HG03432 (cell line): ENCODE results near the gene CFAP100.

Experiments
- ATAC-seq: cut with Tn5 transposase; IDR thresholded peaks from one replicate; pipeline ENCODE4 v1.9.1; 2021; ENCODE audit warnings: mild to moderate bottlenecking, moderate library complexity; ENCODE audit not compliant: unreplicated experiment

Gene CFAP100

DNA sequence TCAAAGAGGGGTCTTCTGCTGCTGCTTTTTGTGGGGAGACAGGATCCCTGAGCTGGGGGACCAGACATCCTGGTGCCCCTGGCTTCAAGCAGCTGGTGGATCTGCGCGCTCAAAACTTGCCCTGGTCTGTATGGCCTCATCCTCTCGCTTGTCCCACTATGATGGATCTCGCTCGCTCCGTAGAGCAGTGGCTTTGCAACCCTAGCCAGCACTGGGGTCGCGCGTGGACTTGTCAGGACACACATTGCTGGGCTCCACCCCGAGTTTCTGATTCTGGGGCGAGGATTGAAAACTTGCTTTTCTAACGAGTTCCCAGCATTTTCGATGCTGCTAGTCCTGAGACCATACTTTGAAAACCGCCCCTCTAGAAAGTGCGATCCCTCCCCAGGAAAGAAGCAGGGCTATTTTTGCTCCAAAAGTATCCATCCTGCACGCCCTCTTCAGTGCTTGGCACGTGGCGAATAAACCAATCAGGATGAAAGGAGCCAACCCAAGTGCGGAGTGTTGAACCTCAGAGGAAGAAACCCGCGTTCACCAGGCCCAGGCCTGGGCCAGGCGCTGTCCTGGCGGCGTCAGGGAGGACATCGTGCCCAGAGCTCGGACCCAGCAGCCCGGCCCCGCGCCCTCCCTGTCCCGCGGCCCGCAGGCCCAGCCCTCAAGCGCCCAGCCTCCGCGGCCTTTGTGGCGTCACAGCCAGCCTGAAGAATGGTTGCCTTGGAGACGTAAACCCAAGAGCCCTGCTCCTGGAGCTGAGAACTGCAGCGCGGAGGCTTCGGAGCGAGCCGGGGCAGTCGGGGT lies at the start of gene CFAP100:
TSS of gene CFAP100 (plus strand) at position 731 of the 798 bp plus-strand sequence. CDS start 1,092 bp downstream, outside the sequence.
- no peak for ATAC-seq

DNA sequence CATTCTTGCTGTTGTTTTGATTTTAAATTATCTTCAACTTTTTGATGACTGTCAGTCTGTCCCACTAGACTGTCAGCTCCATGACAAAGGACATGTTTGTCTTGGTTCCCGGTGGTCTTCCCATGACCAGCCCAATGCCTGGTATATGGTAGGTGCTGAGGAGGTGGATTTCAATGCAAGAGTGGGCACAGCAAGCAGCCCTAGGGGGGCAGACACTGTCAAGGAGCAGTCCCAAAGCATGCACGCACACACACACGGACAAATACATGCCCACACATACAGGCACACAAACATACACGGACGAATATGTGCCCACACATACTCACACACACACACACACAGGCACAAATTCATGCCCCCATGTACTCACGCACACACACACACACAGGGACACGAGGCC lies 49.5 kb upstream of the CFAP100 start:
- ATAC-seq: no peak

DNA sequence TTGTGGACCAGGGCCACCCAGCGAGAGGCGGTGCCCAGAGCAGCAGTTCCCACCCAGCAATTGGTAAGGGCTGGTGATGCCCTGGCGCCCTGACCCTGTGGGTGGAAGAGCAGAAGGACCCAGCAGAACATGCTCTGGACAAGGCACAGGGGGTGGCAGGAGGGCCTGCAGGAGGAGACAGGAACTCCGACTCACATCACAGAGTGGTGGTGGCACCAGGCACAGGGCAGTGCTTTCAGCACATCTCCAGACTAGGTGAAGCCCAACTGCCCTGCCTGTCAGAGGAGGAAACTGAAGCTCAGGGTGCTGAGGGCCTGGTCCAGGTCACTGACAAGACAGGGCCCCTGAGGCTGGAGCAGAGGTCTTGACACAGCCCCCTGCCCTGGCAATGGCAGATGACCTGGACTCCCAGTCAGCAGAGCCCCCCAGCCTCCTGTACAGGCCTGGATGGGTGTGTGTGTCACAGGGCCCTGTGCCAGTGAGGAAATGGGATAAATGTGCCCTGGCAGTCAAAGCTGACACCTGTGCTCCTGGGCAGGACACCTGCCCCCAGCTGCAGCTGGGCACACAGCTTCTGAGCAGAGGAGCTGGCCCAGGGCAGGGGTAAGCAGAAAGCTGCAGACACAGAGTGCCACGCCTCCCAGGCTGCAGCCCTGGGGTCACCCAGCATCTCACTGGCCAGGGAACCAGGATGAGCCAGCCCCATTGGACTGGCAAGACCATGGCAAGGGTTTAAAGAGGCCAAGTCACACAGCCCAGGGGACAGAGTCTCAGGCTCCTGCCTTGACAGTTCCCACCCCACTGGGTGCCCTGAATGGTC lies 48.9 kb upstream of the CFAP100 start:
- no peak for ATAC-seq

DNA sequence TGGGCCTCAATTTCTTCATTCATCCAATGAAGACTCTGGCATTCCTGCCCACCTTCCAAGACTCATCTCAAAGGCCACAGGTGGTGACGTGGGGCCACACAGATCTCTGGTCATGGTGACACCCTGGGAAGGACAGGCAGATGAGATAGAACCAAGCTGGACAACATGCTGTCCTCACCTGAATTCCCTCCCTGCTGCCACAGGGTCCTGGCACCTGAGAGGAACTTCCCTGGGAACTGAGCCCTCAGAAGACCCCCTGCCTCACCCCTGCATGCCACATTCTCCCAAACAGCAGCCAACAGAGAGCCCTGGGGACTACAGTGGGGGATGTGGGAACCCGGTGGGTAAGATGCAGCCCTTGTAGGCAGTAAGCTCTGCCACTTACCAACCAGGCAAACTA lies 48.2 kb upstream of the CFAP100 start:
- no peak for ATAC-seq

DNA sequence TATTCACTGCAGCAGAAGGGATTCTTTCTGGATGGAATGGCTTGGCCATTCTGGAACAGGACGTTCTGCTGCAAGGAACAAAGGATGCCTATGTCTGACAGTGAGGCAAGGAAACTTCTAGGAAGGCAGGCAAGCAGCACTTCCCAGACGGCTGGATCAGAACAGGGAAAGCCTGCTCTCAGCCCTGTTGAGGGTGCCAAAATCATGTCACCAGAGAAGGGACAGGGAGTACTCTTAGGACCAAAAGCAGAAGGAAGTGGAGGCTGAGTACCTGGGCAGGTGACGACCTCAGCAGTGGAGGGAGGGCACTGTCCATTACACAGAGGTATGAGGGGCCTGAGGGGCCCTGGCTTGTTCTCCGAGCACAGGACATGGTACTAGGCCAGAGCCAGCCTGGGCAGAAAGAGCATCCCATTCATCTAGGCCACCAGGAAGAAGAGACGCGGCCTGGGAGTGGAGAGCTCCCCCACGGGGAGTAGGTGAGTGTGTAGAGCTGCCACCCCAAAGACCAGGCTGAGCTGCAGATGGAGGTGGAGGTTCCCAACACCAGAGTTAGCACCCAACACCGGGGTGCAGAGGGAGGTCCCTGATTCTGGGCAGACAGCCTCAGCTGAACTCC lies 47.1 kb upstream of the CFAP100 start:
- ATAC-seq: no peak

DNA sequence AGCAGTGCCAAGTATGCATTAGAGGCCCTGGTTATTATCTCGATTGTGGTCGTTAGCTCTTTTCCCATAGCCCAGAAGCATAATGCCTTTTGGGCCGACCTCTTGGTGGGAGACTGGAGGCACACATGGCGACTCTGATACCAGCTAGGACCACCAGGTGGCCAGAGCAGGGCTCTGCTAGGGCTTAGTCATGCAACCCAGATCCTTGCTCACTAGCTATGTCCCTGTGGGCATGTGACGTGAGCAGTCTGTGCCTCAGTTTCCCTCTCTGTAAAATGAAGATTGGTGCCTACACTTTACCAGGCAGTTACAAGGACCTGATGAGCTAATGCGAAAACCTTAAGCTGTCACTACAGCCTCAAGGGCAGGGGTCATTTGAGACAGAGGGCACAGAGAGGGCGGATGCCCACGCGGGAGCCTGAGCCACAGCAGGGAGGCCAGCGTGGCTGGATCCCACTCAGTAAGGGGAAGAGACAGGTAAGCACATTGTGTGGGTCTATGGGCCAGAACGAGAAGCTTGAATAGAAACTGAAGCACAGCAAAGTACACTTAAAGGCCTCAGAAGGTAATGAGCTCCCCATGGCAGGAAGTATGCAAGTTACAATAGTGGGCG lies 46.3 kb upstream of the CFAP100 start:
- ATAC-seq: no peak

DNA sequence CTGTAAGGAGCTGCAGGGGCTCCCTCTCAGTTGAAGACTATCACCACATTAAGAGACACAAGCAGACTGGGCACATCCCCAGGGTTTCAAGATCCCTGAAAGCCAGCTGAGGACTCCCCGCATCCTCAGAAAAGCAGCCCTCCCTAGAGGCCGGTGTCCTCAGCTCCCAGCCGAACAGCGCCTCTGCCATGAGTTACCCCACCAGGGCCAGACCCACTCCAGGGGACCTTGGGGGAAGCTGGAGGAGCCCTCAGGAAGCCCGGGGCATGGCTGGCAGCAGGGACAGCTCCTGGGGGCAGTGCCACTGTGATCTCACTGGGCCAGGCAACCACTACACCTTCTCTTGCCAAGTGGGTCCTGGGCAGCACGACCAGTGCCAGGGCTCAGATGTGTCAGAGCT lies 45.6 kb upstream of the CFAP100 start:
- no peak for ATAC-seq

DNA sequence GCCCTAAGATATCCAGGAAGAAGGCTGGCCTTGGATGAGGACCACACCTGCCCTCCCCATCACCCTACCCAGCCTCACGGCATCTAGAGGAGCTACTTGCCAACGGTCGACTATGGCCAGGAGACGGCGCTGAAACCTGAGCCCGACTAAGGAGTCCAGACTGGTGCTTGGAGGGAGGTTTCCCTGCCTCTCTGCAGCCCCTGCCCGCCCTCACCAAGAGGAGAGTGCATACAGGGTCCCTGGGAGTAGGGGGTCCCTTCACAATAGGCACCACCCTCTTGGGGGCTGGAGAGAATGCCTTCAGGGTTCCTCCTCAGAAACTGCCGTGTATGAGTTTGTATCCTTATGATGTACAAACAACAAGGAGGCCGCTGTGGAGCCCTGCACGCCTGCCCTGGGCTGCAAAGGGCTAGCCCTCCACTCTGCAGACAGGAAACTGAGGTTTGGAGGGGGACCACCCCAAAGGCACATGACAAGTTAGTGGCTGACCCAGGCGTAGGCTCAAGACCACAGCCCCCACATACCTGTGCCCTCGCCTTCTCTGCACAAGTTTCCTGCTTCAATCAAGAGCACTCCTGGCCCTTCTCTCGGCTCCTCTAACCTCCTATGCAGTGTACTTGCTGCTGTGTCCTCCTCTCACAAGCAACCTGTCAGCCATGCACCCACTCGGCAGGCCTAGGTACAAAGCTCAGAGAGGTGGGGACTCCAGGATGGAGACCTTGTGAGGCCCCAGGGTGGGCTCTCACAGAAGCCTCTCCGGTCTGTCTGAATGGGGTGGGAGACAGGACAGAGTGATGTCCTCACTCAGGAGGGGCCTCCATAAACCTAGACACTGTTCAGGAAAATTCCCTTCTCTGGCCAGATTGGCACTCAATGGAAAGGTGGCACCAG lies 44.9 kb upstream of the CFAP100 start:
- ATAC-seq: no peak

DNA sequence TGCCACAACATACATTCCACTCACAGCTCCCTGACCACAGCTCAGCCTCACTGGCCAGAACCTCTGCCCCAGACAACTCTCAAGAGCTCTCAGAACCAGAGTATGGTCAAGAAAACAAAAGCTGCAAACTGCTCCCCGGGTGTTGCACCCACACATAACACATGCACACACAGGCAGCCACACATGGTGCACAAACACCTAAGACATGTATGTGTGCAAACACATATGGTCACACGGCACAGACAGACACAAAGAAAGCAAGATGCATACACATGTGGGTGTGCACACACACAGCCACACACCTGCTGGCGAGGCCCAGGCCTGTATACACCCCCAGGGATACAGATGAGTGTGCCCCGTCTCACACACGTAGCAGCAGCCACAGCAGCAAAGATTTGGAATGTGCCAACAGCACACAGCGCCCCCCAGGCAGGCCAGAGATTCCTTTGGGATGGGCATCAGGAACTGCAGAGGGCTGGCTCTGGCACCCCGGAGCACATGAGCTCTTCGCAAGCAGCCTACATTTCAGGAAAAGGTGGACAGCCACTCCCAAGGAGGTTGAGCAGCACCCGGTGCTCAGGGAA lies 44.1 kb upstream of the CFAP100 start:
- ATAC-seq: no peak

DNA sequence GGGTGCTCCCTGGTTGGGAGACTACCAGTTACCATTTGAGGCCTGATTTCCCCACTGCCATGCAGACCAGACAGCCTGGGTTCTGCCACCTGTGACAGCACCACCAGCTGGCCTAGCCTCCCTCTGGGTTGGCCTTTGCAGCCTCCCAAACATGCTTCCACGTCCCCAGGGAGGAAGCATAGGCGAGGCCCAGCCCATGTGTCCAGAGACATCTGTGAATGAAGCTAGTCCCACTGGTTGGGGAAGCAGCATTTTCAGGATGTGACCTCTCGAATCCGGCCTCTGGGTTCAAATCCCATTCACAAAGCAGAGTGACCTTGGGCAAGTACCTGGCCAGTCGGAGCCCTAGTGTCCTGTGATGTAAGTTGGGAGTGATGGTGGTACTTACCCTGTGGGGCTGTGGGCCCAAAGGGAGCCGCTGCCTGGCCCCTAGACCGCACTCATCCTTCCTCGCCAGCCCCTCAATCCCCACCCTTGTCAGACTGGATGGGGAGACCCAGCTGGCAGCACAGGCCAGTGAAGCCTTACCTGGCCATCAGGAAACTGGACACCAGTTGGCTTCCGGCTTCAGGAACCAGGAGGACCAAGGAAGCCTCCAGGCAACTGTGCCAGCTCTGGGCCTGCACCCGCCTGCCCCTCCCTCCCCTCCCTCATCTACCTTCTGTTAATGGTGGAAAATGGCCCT lies 43.5 kb upstream of the CFAP100 start:
- ATAC-seq: no peak

DNA sequence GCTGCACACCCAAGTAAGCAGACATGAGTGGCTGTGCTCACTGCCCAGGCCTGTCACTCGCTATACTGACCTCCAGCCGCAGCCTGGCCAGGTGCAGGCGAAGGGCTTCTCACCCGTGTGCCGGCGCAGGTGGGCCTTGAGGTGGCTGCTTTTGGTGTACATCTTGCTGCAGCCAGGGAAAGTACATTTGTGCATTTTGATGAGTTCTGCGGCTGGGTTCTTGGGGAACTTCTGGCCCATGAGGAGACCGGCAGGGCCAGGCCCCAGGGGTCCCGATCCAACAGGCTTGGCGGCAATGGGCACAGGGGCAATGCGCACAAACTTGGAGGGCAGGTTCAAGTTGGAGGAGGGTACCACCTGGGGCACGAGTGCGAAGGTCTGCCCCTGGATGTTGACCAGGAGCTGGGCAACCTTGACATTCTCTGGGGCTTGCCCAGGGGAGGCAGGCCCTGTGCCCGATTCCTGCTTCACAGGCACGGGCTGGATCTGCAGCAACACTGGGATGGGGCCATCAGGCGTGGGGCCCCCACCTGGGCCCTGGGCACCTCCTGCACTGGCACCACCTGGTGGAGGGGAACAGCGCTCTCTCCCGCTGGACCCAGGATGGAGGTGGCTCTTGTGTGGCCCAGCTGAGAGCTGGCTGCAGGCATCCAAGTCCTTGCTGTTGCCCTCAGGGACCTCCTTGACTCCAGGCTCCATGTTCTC lies 42.8 kb upstream of the CFAP100 start:
- ATAC-seq: no peak

DNA sequence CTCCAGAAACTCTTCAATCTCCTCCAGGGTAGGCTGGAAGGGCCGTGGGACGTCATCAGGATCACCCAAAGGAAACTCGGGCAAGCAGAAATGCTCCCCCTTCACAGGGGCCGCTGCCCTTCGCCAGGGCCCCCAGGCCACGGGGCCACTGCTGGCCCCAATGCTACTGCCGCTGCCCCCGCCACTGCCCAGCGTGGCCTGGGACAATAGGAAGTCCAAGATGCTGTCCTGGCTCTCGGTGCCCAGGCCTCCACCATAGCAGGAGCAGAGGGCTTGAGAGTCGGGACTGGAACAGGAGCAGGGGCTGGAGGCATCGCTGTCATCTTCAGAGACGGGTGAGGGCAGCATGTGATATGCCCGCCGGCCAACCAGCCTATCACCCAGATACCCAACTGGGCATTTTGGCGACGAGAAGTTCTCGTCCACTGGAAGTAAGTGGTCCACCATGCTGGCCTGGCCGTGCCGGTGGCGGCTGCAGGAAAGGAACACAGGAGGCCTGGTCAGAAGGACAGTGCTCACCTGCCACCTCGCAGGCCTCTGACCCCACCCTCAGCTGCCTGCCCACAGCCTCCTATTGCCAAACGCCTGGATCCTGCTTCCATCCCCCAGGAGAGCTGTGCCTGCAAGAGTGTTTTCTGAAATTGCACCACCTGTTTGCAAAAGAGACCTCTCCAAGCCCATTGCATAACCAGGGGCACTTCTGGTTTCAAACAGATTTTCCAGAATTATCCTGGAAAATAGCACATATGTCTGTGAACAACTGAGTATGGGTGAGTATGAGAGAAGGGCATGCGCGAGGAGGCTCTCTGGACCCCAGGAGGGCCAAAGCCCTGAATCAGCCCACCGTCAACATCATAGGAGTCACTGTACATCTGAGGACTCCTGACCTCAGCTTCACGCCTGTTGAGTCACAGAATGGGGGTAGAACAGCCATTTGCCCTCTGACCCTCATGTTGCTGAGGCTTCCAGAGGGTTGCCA lies 41.9 kb upstream of the CFAP100 start:
- no peak for ATAC-seq

DNA sequence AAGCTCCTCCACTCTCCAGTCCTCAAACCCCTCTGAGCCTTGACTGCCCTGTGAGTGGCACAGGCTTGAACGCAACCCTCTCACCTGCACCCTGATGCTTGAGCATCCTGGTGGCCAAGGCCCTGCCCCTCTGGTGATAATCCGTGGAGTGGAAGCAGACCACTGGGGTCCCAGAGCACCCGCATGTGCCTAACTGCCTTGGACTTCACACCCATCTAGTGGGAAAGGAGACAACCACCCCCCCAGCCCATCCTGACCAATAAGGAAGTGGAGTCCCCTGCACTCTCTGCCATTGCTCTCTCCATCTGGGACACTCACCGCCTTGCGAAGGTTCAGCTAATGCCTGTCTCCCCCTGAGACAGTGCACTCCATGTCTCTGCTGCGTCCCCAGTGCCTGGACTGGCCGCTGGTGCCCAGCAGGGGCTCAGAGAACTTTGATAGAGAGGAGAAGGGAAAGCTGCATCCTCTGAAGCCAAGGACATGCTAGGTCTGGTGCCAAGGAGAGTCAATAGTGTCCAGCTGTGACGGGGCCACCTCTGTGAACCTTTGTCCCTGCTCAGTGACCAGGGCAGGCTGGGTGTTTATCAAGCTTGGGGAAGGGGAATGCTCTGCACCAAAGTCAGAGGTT lies 40.9 kb upstream of the CFAP100 start:
- ATAC-seq: no peak

DNA sequence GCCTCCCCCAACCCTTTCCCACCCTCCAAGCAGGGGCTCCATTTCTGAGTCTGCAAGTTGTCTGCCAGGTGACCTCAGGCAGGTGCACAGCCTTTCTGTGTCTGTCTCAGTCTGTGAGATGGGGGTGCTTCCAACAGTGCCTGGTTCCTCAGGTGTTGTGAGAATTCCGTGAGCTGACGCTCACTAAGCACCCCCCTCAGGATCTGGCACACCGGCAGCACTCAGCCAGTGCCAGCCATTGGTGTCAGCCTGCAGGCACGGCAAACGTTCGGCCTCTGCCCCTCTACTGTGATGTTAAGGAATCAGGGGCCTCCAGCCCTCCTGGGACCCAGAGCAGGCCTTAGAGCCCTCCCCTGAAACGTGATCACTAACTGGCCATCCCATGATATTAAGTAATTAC lies 39.9 kb upstream of the CFAP100 start:
- no peak for ATAC-seq

DNA sequence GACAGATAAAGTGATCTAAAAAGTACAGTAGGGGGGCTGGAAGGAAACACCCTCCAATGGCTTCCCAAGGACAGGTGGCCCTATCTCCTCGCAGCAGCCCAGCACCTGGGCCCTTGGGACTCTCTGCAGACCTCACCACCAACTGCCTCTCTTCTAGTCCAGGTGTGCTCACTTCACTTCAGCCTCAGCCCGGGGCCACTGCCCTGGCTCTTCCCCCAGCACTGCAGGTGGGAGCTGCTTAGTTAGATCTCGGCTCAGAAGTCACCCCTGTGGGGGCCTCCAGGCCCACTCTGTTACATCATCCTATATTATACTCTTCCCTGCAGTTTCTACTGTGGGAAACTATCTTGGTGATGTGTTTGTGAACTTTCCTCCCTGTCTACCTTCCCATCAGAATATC lies 39.5 kb upstream of the CFAP100 start:
- no peak for ATAC-seq

DNA sequence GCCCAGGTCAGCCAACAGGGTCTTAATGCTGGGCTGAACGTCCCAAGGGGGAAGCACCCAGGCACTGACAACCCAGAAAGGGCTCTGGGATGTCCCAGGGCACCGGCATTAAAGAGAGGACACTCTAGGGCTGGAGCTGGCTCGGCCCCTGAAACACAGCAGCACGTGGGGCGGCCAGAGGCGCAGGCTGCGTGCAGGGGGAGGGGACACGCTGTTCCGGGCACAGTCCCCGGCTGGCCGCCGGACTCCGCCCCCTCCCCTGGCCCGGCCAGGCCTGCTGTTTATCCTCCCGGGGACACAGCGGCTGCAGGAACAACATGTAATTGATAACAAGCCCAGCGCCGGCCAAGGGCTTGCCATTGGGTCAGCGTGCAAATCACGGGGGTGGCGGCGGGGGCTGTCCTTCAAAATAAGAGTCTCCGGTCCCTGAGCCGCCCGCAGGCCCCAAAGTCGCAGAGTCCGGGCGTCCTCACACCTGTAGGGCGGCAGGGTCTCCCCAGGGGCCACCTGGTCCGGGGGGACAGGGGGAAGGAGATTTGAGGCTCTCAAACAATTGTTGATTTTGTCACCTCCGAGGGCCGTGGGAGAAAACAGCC lies 38.8 kb upstream of the CFAP100 start:
- no peak for ATAC-seq
